Measurements from ENCODE around the gene UGGT2. TPM values are rescaled to one million over a fixed set of nuclear protein-coding genes. Genes with fewer than 3 reads are reported as not detected.
"Not testable (repeated sequence)": the region's sequence is repeated elsewhere in the genome, so short reads cannot be mapped to it uniquely, and the experiment has no call there.

Gene UGGT2
- total RNA-seq, 2 experiments from 2014 or later = 0.35 TPM; not detected in 1

DNA sequence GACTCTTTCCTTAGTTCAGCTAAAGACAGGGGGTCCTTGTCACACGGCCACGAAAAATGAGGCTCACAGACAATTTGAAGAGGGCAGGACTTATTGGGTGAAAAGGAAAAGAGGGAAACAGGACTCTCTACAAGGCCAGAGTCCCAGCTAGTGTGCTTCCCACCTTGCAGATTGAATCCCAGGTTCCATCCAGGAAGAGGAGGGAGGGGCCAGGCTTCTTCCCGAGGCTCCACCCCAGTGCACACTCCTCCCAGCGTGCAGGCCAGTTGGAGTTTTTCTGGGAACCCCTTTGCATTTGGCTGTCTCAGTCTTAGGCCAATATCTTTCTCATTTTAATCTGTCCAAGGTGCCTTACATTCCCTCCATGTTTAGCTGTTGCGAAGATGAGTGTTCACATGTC lies 269.5 kb downstream of the UGGT2 start:
- CTCF ChIA-PET = no interaction called here
- no peak overlapping the region for H3K4me3 Mint-ChIP-seq

DNA sequence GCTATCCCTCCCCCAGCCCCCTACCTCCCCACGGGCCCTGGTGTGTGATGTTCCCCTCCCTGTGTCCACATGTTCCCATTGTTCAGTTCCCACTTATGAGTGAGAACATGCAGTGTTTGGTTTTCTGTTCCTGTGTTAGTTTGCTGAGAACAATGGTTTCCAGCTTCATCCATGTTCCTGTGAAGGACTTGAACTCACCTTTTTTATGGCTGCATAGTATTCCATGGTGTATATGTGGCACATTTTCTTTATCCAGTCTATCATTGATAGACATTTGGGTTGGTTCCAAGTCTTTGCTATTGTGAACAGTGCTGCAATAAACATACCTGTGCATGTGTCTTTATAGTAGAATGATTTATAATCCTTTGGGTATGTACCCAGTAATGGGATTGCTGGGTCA lies 271.3 kb downstream of the UGGT2 start:
- H3K36me3 Mint-ChIP-seq = peaks cover 14% of the 10 kb centered on the region
- H3K4me1 Mint-ChIP-seq; H3K4me3 Mint-ChIP-seq; ATAC-seq; H3K9me3 Mint-ChIP-seq (ENCODE audit: low read depth); CTCF ChIA-PET; DNase-seq; H3K27ac Mint-ChIP-seq; H3K27me3 Mint-ChIP-seq: not testable (repeated sequence)

More for the DNA sequence above, 269.5 kb downstream of the UGGT2 start:
- Mint-ChIP-seq H3K27ac (no peak overlapping the region), H3K36me3 (peaks cover 20% of the 10 kb centered on the region), H3K27me3 (no peaks in the 10 kb centered on the region), H3K9me3 (ENCODE audit: low read depth) (no peaks in the 10 kb centered on the region), H3K4me1 (no peaks in the 10 kb centered on the region)
- DNase-seq = no peak
- no peak for ATAC-seq

DNA sequence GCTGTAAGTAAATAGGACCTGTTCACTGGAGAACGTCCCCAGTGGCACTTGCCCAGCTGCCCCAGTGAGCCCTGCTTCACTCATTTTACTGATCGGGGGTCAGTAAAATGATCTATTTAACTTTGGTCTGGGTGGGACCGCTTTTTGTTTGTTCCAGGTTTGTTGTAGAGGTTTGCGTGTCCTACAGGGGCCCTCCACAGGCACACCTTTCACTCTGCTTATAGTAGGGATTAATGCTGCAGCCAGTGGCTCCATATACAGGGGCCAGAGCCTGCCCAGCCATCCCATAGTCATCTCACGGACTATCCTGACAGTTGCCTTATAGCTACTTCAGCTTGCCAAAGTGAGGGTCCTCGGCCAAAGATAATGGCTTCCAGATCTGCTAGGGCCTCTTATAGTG lies 272.2 kb downstream of the UGGT2 start:
- CTCF ChIA-PET = no interaction called here
- H3K36me3 Mint-ChIP-seq = peaks cover 11% of the 10 kb centered on the region

DNA sequence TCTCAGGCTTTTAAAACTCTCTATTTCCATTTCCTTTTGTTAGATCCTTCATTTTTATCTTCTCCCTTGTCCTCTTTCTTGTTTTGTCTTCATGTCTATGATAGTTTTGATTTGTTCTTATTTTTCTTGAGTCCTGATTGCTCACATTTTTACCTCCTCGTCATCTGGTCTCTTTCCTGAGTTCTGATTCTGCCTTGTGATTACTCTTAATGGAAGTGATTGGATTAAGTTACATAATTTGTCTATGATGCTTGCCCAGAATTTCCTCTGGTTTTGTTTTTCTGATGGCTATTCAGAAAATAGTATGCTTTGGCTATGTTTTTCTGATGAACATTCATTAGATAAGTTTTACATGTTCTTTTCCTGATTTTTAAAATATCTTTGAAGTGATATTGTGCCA lies 273.7 kb downstream of the UGGT2 start:
- CTCF ChIA-PET = no interaction called here
- no peaks in the 10 kb centered on the region for H3K4me1 Mint-ChIP-seq
- no peak overlapping the region for H3K27ac Mint-ChIP-seq
- DNase-seq (no peak), ATAC-seq (no peak)
- peaks cover 8% of the 10 kb centered on the region for H3K36me3 Mint-ChIP-seq
- H3K4me3 Mint-ChIP-seq = no peak overlapping the region
- no peaks in the 10 kb centered on the region for H3K9me3 Mint-ChIP-seq (ENCODE audit: low read depth)
- no peaks in the 10 kb centered on the region for H3K27me3 Mint-ChIP-seq

More for the DNA sequence above, 272.2 kb downstream of the UGGT2 start:
- Mint-ChIP-seq H3K9me3 (ENCODE audit: low read depth) (no peaks in the 10 kb centered on the region), H3K27ac (no peak overlapping the region), H3K4me3 (no peak overlapping the region), H3K27me3 (no peaks in the 10 kb centered on the region), H3K4me1 (no peaks in the 10 kb centered on the region)
- no peak for DNase-seq
- no peak for ATAC-seq

DNA sequence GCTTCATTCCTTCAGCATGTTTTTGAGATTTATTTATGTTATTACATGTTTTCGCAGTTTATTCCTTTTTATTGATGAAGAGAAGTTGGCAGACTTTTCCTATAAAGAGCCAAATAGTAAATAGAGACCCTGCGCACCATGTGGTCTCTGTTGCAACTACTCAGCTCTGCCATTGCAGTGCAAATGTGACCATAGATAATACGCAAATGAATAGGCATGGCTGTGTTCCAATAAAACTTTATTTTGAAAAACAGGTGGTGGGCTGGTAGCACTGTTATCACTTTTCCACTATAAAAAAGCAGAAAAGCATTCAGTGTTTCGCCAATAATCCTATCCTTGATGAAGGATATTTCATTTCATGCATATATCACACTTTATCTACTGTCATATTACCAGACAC lies 281.3 kb downstream of the UGGT2 start:
- no peaks in the 10 kb centered on the region for H3K9me3 Mint-ChIP-seq (ENCODE audit: low read depth)
- ATAC-seq (no peak), DNase-seq (no peak)
- H3K36me3 Mint-ChIP-seq = peaks cover 17% of the 10 kb centered on the region
- H3K4me3 Mint-ChIP-seq = no peak overlapping the region
- no peak overlapping the region for H3K27ac Mint-ChIP-seq
- no peaks in the 10 kb centered on the region for H3K4me1 Mint-ChIP-seq
- CTCF ChIA-PET = no interaction called here
- H3K27me3 Mint-ChIP-seq = no peaks in the 10 kb centered on the region

DNA sequence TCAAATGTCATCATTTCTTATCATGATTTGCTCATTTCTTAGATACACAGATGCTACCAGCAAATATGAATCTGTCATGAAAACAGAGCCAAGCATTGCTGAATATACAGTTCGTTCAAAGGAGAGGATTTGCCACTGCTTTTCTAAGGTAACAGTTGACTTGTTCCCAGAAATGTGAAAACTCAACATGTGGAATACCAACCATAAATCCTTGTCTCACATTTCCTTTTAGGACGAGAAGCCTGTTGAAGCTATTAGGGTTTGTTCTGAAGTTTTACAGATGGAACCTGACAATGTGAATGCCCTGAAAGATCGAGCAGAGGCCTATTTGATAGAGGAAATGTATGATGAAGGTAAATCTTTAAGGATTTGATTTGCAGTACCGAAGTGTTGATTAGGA lies 289.6 kb downstream of the UGGT2 start:
- peaks cover 12% of the 10 kb centered on the region for H3K36me3 Mint-ChIP-seq
- no peak for ATAC-seq
- no peaks in the 10 kb centered on the region for H3K9me3 Mint-ChIP-seq (ENCODE audit: low read depth)
- DNase-seq = no peak
- no peaks in the 10 kb centered on the region for H3K4me1 Mint-ChIP-seq
- H3K27ac Mint-ChIP-seq = no peak overlapping the region
- CTCF ChIA-PET = interaction anchor here (0.7 kb wide), 1 partner anchor 13 kb away, joined by 4 read pairs; no protein-coding TSS in a partner anchor
- no peaks in the 10 kb centered on the region for H3K27me3 Mint-ChIP-seq
- H3K4me3 Mint-ChIP-seq = no peak overlapping the region

DNA sequence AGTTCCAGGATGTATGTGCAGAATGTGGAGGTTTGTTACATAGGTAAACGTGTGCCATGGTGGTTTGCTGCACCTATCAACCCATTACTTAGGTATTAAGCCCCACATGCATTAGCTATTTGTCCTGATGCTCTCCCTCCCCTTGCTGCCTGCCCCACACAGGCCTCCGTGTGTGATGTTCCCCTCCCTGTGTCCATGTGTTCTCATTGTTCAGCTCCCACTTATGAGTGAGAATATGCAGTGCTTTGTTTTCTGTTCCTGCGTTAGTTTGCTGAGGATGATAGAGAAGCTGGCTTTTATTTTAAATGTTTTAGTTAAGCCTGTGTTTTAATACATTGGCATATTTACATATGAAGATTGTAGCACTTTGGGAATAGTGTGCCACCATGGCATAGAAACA lies 290.6 kb downstream of the UGGT2 start:
- peaks cover 14% of the 10 kb centered on the region for H3K36me3 Mint-ChIP-seq
- not testable (repeated sequence) for H3K27me3 Mint-ChIP-seq; H3K4me1 Mint-ChIP-seq; H3K9me3 Mint-ChIP-seq (ENCODE audit: low read depth); H3K27ac Mint-ChIP-seq; ATAC-seq; DNase-seq; H3K4me3 Mint-ChIP-seq
- CTCF ChIA-PET = interaction anchor here (0.7 kb wide), 1 partner anchor 12 kb away, joined by 4 read pairs; no protein-coding TSS in a partner anchor

DNA sequence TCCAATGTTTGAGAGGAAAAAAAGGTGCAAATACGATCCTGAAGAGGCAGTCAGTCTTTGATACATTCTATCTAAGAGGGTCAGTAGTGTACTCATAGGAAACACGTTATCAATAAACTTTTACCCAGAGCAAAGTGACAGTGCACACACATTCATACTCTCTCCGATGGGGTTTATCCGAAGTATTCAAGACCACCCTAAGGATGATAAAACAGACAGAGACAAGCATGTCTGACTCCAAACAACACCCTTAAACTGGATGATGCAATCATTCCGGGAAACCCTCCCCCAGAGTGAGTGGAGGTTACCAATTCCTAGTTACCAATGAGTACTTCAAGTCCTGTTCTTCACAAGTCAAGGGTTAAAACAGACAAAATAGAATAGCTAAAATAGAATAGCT lies 297.1 kb downstream of the UGGT2 start:
- H3K4me1 Mint-ChIP-seq = no peaks in the 10 kb centered on the region
- H3K4me3 Mint-ChIP-seq = no peak overlapping the region
- CTCF ChIA-PET = no interaction called here
- H3K27me3 Mint-ChIP-seq = no peaks in the 10 kb centered on the region
- H3K9me3 Mint-ChIP-seq (ENCODE audit: low read depth) = peaks cover 4% of the 10 kb centered on the region
- ATAC-seq = no peak
- peaks cover 9% of the 10 kb centered on the region for H3K36me3 Mint-ChIP-seq
- no peak overlapping the region for H3K27ac Mint-ChIP-seq
- no peak for DNase-seq

DNA sequence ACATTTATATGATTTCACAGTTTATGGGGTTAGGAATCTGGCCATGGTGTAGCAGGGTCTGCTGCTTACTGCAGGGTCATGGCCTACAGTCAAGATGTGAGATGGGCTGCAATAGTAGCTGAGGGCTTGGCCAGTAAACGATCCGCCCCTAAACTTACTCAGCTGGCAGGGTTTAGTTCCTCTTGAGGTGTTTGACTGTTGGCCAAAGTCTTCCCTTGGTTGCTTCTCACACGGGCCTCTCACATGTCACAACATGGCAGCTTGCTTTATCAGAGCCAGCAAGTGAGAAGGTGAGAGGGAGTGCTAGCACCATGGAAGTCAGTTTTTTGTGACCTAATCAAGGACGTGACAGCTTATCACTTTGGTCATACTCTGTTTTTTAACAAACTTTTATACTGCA lies 299.1 kb downstream of the UGGT2 start:
- CTCF ChIA-PET = no interaction called here
- Mint-ChIP-seq H3K4me3 (no peak overlapping the region), H3K4me1 (no peaks in the 10 kb centered on the region), H3K27me3 (no peaks in the 10 kb centered on the region), H3K36me3 (peaks cover 13% of the 10 kb centered on the region), H3K27ac (no peak overlapping the region), H3K9me3 (ENCODE audit: low read depth) (peaks cover 4% of the 10 kb centered on the region)
- DNase-seq (no peak), ATAC-seq (no peak)

DNA sequence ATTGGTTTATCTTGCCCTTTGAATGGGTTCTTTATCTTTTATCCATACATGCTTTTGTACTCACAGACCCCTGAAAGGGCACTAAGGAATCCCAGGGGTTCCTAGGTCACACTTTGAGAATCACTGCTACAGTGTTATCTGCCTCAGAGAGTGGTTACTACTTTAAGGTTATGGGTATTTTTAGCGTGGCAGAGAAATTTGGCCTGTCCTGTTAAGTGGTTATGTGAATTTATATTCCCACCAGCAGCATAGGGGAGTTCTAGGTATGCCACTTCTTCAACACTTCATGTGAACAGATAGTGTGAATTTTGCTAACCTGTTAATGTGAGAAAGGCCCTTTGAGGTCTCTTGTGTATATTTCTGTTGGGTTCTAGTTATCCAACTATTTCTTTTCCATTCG lies 300.5 kb downstream of the UGGT2 start:
- no peaks in the 10 kb centered on the region for H3K4me1 Mint-ChIP-seq
- H3K27ac Mint-ChIP-seq = no peak overlapping the region
- DNase-seq (no peak), ATAC-seq (no peak)
- H3K4me3 Mint-ChIP-seq = no peak overlapping the region
- H3K36me3 Mint-ChIP-seq = peaks cover 11% of the 10 kb centered on the region
- CTCF ChIA-PET = no interaction called here
- no peaks in the 10 kb centered on the region for H3K27me3 Mint-ChIP-seq
- H3K9me3 Mint-ChIP-seq (ENCODE audit: low read depth) = peaks cover 4% of the 10 kb centered on the region

Other genes with a start within 250 kb of the UGGT2 start
- not detected for gene HS6ST3, start 36.7 kb upstream of the UGGT2 start, total RNA-seq